Hepatocyte (in vitro differentiated cells): ENCODE results near the gene ABI3.
"Not testable (repeated sequence)": the region's sequence is repeated elsewhere in the genome, so short reads cannot be mapped to it uniquely, and the experiment has no call there.

ENCODE experiments used
- CTCF ChIP-seq: fragments of 200-600 bp; sonication (generic); IDR thresholded peaks from 2 replicates; pipeline ENCODE4 v1.5.1; 2016; ENCODE audit warnings: antibody characterized with exemption, mild to moderate bottlenecking; ENCODE audit not compliant: poor library complexity
- EZH2 ChIP-seq: fragments of 200-600 bp; sonication (generic); IDR thresholded peaks from 2 replicates; pipeline ENCODE4 v1.6.1; 2016; ENCODE audit warnings: antibody characterized with exemption, mild to moderate bottlenecking, borderline replicate concordance

- not testable (repeated sequence) for TF ChIP-seq CTCF, EZH2
Measured at GRCh38 chr17:49261540-49261939, 51.0 kb downstream of the ABI3 start.
